Heart right ventricle (tissue), 16 donors: ENCODE results near the gene PDE4D. TPM values are rescaled to one million over a fixed set of nuclear protein-coding genes. Genes with fewer than 3 reads are reported as not detected.
A peak's percentile ranks its signal among the peaks of the same experiment; 100 is the strongest.

Source experiments
- ATAC-seq, 8 donors: fragments of 200-7000 bp; cut with Tn5 transposase; one replicate each; pipeline ENCODE4 v1.9.1; 2020; ENCODE audit warnings: mild to moderate bottlenecking in 8 of 8, moderate library complexity in 8 of 8, moderate number of reproducible peaks in 1 of 8
- DNase-seq, 2 donors: peaks; one replicate each; pipeline ENCODE4 v3.0.0-alpha.2; 2020
- H3K27ac ChIP-seq, 10 donors: fragments of 200-600 bp; sonication (generic) in 2 of 10; one replicate each; pipeline versions ENCODE4 v1.5.0 to v1.8.0; 2020 to 2022; ENCODE audit warnings: mild to moderate bottlenecking in 3 of 10
- H3K27me3 ChIP-seq, 7 donors: fragments of 200-600 bp; one replicate each; pipeline ENCODE4 v1.8.0; 2021 to 2022; ENCODE audit warnings: mild to moderate bottlenecking in 2 of 7
- H3K36me3 ChIP-seq, 9 donors: fragments of 200-600 bp; sonication (generic) in 1 of 9; one replicate each; pipeline versions ENCODE4 v1.5.0 to v1.8.0; 2020 to 2022; ENCODE audit warnings: mild to moderate bottlenecking in 2 of 9
- H3K4me1 ChIP-seq, 9 donors: fragments of 200-600 bp; sonication (generic) in 1 of 9; one replicate each; pipeline versions ENCODE4 v1.5.0 to v1.8.0; 2020 to 2022; ENCODE audit warnings: mild to moderate bottlenecking in 4 of 9
- H3K4me3 ChIP-seq, 10 donors: fragments of 200-600 bp; sonication (generic) in 2 of 10; one replicate each; pipeline versions ENCODE4 v1.5.0 to v1.8.0; 2020 to 2022; ENCODE audit warnings: mild to moderate bottlenecking in 7 of 10, moderate library complexity in 2 of 10
- H3K9me3 ChIP-seq, 11 donors: fragments of 200-600 bp in 10 of 11; sonication (generic) in 2 of 11; one replicate each; pipeline versions ENCODE4 v1.5.0 to v1.8.0; 2013 to 2022; ENCODE audit warnings: mild to moderate bottlenecking in 2 of 11, control low read depth in 1 of 11, moderate library complexity in 1 of 11
- CTCF ChIP-seq, 9 donors: fragments of 200-600 bp; sonication (generic) in 2 of 9; IDR thresholded peaks; one replicate each; pipeline versions ENCODE4 v1.5.0 to v1.8.0; 2021 to 2022; ENCODE audit warnings: antibody characterized with exemption in 9 of 9, mild to moderate bottlenecking in 5 of 9, moderate library complexity in 1 of 9
- WGBS, 2 donors: extraction: QIAGEN DNeasy Blood & Tissue Kit; methylation state at CpG; one replicate each; pipeline ENCODE4 v1.1.7; 2013; ENCODE audit warnings: inconsistent platforms in 1 of 2; 5-methylcytosine and 5-hydroxymethylcytosine counted together
- intact Hi-C, 10 donors: fragments of 100-400 bp; cut with DNase I; formaldehyde crosslinking; loops; one replicate each; pipeline versions ENCODE4 v1.11.1 to v1.14.2; 2022
- polyA plus RNA-seq, 2 donors: library from polyadenylated mRNA; stranded (reverse); fragments of 200-250 nt; gene quantifications; one replicate each; pipeline ENCODE4 v1.2.3, GENCODE V29; 2013
- total RNA-seq, 10 donors: library from RNA; stranded (reverse); fragmentation: NEBNext Ultra II Directional in 3 of 10; extraction: Animal tissue kit (Norgen Biotek cat#: 25700) in 3 of 10; gene quantifications; one replicate each; pipeline versions ENCODE4 v1.2.1 to v1.2.4, GENCODE V29; 2021 to 2023
- donor health status: Arrhythmogenic right ventricular cardiomyopathy.
- donor health status: ischemic (EF 13 %, LVEDD 7.1; RV severe dilation, severe dysfunction).
- donor health status: healthy with polysubstance abuse.
- donor health status: DM: no; HTN: yes; CAD: no.
- donor health status: DM: no; HTN: no; CAD: no.
- donor health status: ischemic (EF 25% LVEDD 6.9; RV normal size, moderate dysfunction).
- donor health status: ischemic (EF 25% LVEDD 5.7; RV mildly dilated, moderate dysfunction).
- donor health status: healthy.
- donor health status: DM: yes; HTN: yes; CAD: no.
- donor health status: Ischemic cardiomyopathy.
- donor health status: ischemic (EF 35%, LVEDD 5.7; RV mildly dilated, moderate dysfunction).
- donor health status: nonischemic (EF 11% LVEDD 7.7; RV severe dilation, severe dysfunction).
- donor health status: DM: yes; HTN: yes; CAD: no.
- donor health status: PGD.
- donor health status: ischemic (EF 29% LVEDD 5.4; RV normal size, mild dysfunction).
- donor health status: nonischemic (EF 23%, LVEDD 6.1; RV moderate dilation, normal function).

PDE4D gene
- total and polyA plus RNA-seq, 12 donors: 5.8 to 83.2 (median 39.5) TPM

GRCh38 chr5:59517926-59518585 lies 375.5 kb downstream of the PDE4D start:
- intact Hi-C loops: no loop called here
- DNase-seq (no peak), ATAC-seq (no peak)
- no peak overlapping the region for H3K27ac ChIP-seq
- H3K4me1 ChIP-seq: peaks cover 0 to 3% (median 0%) of the 10 kb centered on the region in 9 donors
- H3K9me3 ChIP-seq: peaks cover 0 to under 1% (median 0%) of the 10 kb centered on the region in 11 donors
- no peak for TF ChIP-seq CTCF (IDR thresholded peaks at IDR 0.05)
- H3K27me3 ChIP-seq: no peaks in the 10 kb centered on the region
- H3K36me3 ChIP-seq: no peaks in the 10 kb centered on the region
- WGBS, 2 donors: 63 to 66% methylated on average over 3 of the region's 3 CpGs
- no peak overlapping the region for H3K4me3 ChIP-seq

- Histone ChIP-seq H3K9me3 (no peaks in the 10 kb centered on the region), H3K27ac (no peak overlapping the region), H3K36me3 (no peaks in the 10 kb centered on the region), H3K27me3 (no peaks in the 10 kb centered on the region), H3K4me3 (no peak overlapping the region), H3K4me1 (peaks cover 0 to 3% (median 0%) of the 10 kb centered on the region in 9 donors)
- intact Hi-C loops: no loop called here
- no peak for TF ChIP-seq CTCF (IDR thresholded peaks at IDR 0.05)
- 73 to 74% methylated on average over 3 of the region's 3 CpGs for WGBS, 2 donors
- DNase-seq (no peak), ATAC-seq (no peak)
These were observed 377.4 kb downstream of the PDE4D start for GRCh38 chr5:59516161-59516560.

GRCh38 chr5:59506285-59506877 lies 387.1 kb downstream of the PDE4D start:
- H3K27ac ChIP-seq: no peak overlapping the region
- intact Hi-C loops: loop anchor here (1.0 to 10.0 kb wide), 8 partner anchors 166 to 296 kb away; no protein-coding TSS in a partner anchor
- WGBS, 2 donors: 48 to 63% methylated on average over 1 of the region's 1 CpG
- DNase-seq (no peak), ATAC-seq (no peak)
- no peaks in the 10 kb centered on the region for H3K27me3 ChIP-seq
- no peaks in the 10 kb centered on the region for H3K4me1 ChIP-seq
- H3K9me3 ChIP-seq: no peaks in the 10 kb centered on the region
- peak; percentile 28 to 78 (median 58) for TF ChIP-seq CTCF (IDR thresholded peaks at IDR 0.05)
- H3K4me3 ChIP-seq: no peak overlapping the region
- no peaks in the 10 kb centered on the region for H3K36me3 ChIP-seq

- Histone ChIP-seq H3K36me3 (no peaks in the 10 kb centered on the region), H3K4me1 (no peaks in the 10 kb centered on the region), H3K27ac (no peak overlapping the region), H3K4me3 (no peak overlapping the region), H3K9me3 (peaks cover 0 to 3% (median 0%) of the 10 kb centered on the region in 11 donors), H3K27me3 (no peaks in the 10 kb centered on the region)
- DNase-seq (no peak), ATAC-seq (no peak)
- TF ChIP-seq CTCF (IDR thresholded peaks at IDR 0.05): no peak
- intact Hi-C loops: loop anchor here in 4 of 10 donors (10.0 kb wide), 2 partner anchors 171 to 291 kb away; no protein-coding TSS in a partner anchor
These were observed 389.5 kb downstream of the PDE4D start for GRCh38 chr5:59504043-59504442.
